Activated gamma-delta T cell treated with Interleukin-2 at 50 U/mL for 16 hours (primary cell): ENCODE data around the gene PIBF1.
"Not testable (repeated sequence)": the region's sequence is repeated elsewhere in the genome, so short reads cannot be mapped to it uniquely, and the experiment has no call there.

Source experiments
- DNase-seq: peaks from one replicate; pipeline ENCODE4 v3.0.0-alpha.2; 2020

PIBF1 gene

GRCh38 chr13:73025217-73026012 lies 243.5 kb downstream of the PIBF1 start:
- DNase-seq: no peak

- DNase-seq: no peak
These were observed 253.0 kb downstream of the PIBF1 start for GRCh38 chr13:73034901-73035300.

GRCh38 chr13:73035660-73036059 lies 253.7 kb downstream of the PIBF1 start:
- DNase-seq: no peak

GRCh38 chr13:73036566-73036965 lies 254.6 kb downstream of the PIBF1 start:
- no peak for DNase-seq

GRCh38 chr13:73038064-73038463 lies 256.1 kb downstream of the PIBF1 start:
- DNase-seq: no peak

- no peak for DNase-seq
These were observed 257.5 kb downstream of the PIBF1 start for GRCh38 chr13:73039201-73040108.

- no peak for DNase-seq
These were observed 258.6 kb downstream of the PIBF1 start for GRCh38 chr13:73040484-73040883.

- DNase-seq: no peak
These were observed 259.1 kb downstream of the PIBF1 start for GRCh38 chr13:73040968-73041596.

GRCh38 chr13:73045031-73045430 lies 263.1 kb downstream of the PIBF1 start:
- DNase-seq: no peak

GRCh38 chr13:73048615-73049014 lies 266.7 kb downstream of the PIBF1 start:
- not testable (repeated sequence) for DNase-seq

GRCh38 chr13:73054712-73055111 lies 272.8 kb downstream of the PIBF1 start:
- DNase-seq: no peak

- DNase-seq: no peak
These were observed 274.1 kb downstream of the PIBF1 start for GRCh38 chr13:73055813-73056564.

GRCh38 chr13:73056565-73056962 lies 274.6 kb downstream of the PIBF1 start:
- no peak for DNase-seq

- no peak for DNase-seq
These were observed 275.5 kb downstream of the PIBF1 start for GRCh38 chr13:73057284-73058063.

GRCh38 chr13:73058064-73058313 lies 276.1 kb downstream of the PIBF1 start:
- DNase-seq: no peak

- no peak for DNase-seq
These were observed 276.5 kb downstream of the PIBF1 start for GRCh38 chr13:73058432-73058735.

- peak; percentile 92 for DNase-seq
These were observed 277.0 kb downstream of the PIBF1 start, which contains the start of gene KLF5 for GRCh38 chr13:73058736-73059459. KLF5 (plus strand) TSS chr13:73059005; CDS start chr13:73059328, 323 bp downstream.

- peak; percentile 10 for DNase-seq
These were observed 277.7 kb downstream of the PIBF1 start for GRCh38 chr13:73059460-73060250.

- DNase-seq: no peak
These were observed 278.6 kb downstream of the PIBF1 start for GRCh38 chr13:73060251-73061160.

- DNase-seq: no peak
These were observed 279.5 kb downstream of the PIBF1 start for GRCh38 chr13:73061473-73061872.
